ENCODE results near the gene PAM16. TPM values are rescaled to one million over a fixed set of nuclear protein-coding genes. Genes with fewer than 3 reads are reported as not detected.

The PAM16 gene
- total RNA-seq, 5 donors from 2014 or later (not counting 1 experiment from before 2014, with no cell fraction given) = 41.2 to 53.7 (median 47.4) TPM

DNA sequence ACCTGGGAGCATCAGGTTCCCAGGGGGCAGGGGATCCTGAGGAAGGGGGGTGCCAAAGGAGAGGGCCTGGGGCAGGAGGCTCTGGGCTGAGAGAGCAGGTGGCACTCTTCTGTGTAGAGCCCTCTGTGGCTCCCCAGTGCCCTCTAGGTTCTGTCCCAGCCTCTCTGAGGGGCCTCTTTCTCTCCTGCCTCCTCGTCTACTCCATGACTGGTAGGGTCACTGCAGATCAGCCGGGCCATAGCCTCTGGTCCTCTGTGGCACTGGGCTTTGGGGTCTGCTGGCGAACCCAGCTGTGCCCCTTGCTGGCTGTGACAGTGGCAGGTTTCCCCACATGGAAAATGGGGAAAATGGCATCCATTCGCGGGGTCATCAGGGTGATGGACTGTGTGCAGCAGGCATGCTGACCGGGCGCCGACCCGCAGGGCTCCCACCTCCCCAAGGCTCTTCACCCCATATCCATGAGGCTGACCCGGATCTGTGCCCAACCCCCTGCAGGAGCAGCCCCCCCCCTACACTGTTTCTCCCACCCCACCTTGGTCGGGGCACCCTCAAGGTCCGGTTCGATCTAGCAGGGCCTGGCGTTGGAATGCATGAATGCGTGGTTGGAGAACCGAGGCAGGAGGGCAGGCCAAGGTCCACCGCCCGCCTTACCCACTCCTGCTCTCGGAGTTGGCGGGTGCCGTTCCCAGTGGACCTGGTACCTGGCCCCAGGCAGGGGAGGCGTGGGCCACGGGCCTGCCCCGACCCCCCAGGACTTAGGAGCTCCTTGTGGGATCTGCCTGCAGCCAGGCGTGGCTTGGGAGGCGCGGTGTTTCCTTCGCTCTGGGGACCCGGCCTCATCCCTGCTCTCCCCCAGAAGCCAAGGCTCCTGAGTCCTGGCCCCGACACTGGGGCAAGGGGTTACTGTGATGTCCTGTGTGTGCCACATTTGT, 28.7 kb downstream of the PAM16 start:
- CTCF ChIA-PET = interaction anchor here in 1 of 2 donors (1.0 kb wide), 1 partner anchor 12 kb away, joined by 4 read pairs; no protein-coding TSS in a partner anchor
- H3K36me3 Mint-ChIP-seq = no peaks in the 10 kb centered on the region
- Histone ChIP-seq H3K4me1 (ENCODE audit: control insufficient read depth in 1 of 2, extremely low read depth in 1 of 2, insufficient read depth in 2 of 2, low read length in 2 of 2) (peaks cover 0 to 22% of the 10 kb centered on the region in 2 experiments), H3K36me3 (ENCODE audit: control insufficient read depth in 2 of 2, extremely low read depth in 1 of 2, insufficient read depth in 1 of 2, low read length in 1 of 2) (no peaks in the 10 kb centered on the region), H3K27ac (ENCODE audit: low read length) (no peak overlapping the region), H3K27me3 (replicated peaks in 1 of 2; ENCODE audit: control insufficient read depth in 2 of 2, extremely low read depth in 1 of 2, insufficient read depth in 2 of 2, low read length in 1 of 2) (peaks cover 0 to 45% of the 10 kb centered on the region in 2 experiments), H3K9me3 (no peaks in the 10 kb centered on the region), H3K4me3 (ENCODE audit: control insufficient read depth in 1 of 2, extremely low read depth in 1 of 2, low read length in 1 of 2) (no peak overlapping the region)
- ATAC-seq (replicated peaks in 1 of 4) (no peak), DNase-seq (no peak)
- POLR2A ChIA-PET = no interaction called here
- H3K4me3 Mint-ChIP-seq = no peak overlapping the region
- peaks cover 0 to 5% (median 4%) of the 10 kb centered on the region in 3 donors for H3K4me1 Mint-ChIP-seq
- H3K27me3 Mint-ChIP-seq = peaks cover 0 to 2% of the 10 kb centered on the region in 2 donors
- WGBS (ENCODE audit: insufficient coverage) = 94% methylated on average over 23 of the region's 30 CpGs
- no peak overlapping the region for H3K27ac Mint-ChIP-seq
- no peaks in the 10 kb centered on the region for H3K9me3 Mint-ChIP-seq

- Histone ChIP-seq H3K27ac (ENCODE audit: low read length) (no peak overlapping the region), H3K36me3 (ENCODE audit: control insufficient read depth in 2 of 2, extremely low read depth in 1 of 2, insufficient read depth in 1 of 2, low read length in 1 of 2) (no peaks in the 10 kb centered on the region), H3K4me3 (ENCODE audit: control insufficient read depth in 1 of 2, extremely low read depth in 1 of 2, low read length in 1 of 2) (no peak overlapping the region), H3K9me3 (no peaks in the 10 kb centered on the region), H3K27me3 (replicated peaks in 1 of 2; ENCODE audit: control insufficient read depth in 2 of 2, extremely low read depth in 1 of 2, insufficient read depth in 2 of 2, low read length in 1 of 2) (peaks cover 0 to 48% of the 10 kb centered on the region in 2 experiments), H3K4me1 (ENCODE audit: control insufficient read depth in 1 of 2, extremely low read depth in 1 of 2, insufficient read depth in 2 of 2, low read length in 2 of 2) (peaks cover 0 to 23% of the 10 kb centered on the region in 2 experiments)
- POLR2A ChIA-PET = no interaction called here
- peaks cover 0 to 5% (median 4%) of the 10 kb centered on the region in 3 donors for H3K4me1 Mint-ChIP-seq
- CTCF ChIA-PET = no interaction called here
- DNase-seq (no peak), ATAC-seq (replicated peaks in 1 of 4) (no peak)
- no peak overlapping the region for H3K27ac Mint-ChIP-seq
- H3K27me3 Mint-ChIP-seq = peaks cover 0 to 2% of the 10 kb centered on the region in 2 donors
- no peak overlapping the region for H3K4me3 Mint-ChIP-seq
- 87% methylated on average over 11 of the region's 19 CpGs for WGBS (ENCODE audit: insufficient coverage)
- H3K9me3 Mint-ChIP-seq = no peaks in the 10 kb centered on the region
- H3K36me3 Mint-ChIP-seq = no peaks in the 10 kb centered on the region
Measured at GRCh38 chr16:4321286-4322120, 29.6 kb downstream of the PAM16 start.

DNA sequence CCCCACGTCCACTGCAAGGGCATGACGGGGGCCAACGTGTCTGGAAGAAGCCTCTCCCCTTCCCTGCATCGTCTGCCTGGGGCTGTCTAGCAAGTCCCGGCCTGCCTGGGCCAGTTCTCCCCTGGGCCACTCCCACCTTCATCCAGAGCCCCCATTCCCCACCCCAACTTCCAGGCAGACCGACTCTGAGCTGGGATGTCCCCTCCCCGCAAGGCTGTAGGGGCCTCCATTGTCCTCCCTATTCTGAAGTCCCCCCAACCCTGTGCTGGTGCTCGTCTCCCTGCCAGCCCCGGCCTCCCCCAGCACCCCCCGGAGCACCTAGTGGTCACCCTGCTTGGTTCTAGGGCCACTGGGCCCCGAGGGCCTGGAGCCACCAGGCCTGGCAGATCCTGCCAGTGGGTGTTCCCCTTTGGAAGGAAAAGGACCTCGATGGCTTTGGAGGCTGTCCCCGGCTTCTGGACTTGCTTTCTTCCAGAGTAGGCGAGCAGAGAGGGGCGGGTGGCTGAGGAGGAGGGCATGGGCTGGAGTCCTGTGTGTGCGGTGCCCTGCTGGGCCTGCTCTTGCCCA, 30.5 kb downstream of the PAM16 start:
- ChIA-PET POLR2A (no interaction called here), CTCF (no interaction called here)
- Mint-ChIP-seq H3K27me3 (peaks cover 0 to 2% of the 10 kb centered on the region in 2 donors), H3K4me3 (no peak overlapping the region), H3K9me3 (no peaks in the 10 kb centered on the region), H3K4me1 (peaks cover 0 to 5% (median 4%) of the 10 kb centered on the region in 3 donors), H3K27ac (no peak overlapping the region), H3K36me3 (no peaks in the 10 kb centered on the region)
- Histone ChIP-seq H3K27ac (ENCODE audit: low read length) (no peak overlapping the region), H3K9me3 (no peaks in the 10 kb centered on the region), H3K4me3 (ENCODE audit: control insufficient read depth in 1 of 2, extremely low read depth in 1 of 2, low read length in 1 of 2) (no peak overlapping the region), H3K4me1 (ENCODE audit: control insufficient read depth in 1 of 2, extremely low read depth in 1 of 2, insufficient read depth in 2 of 2, low read length in 2 of 2) (peaks cover 0 to 26% of the 10 kb centered on the region in 2 experiments), H3K27me3 (replicated peaks in 1 of 2; ENCODE audit: control insufficient read depth in 2 of 2, extremely low read depth in 1 of 2, insufficient read depth in 2 of 2, low read length in 1 of 2) (peaks cover 0 to 47% of the 10 kb centered on the region in 2 experiments), H3K36me3 (ENCODE audit: control insufficient read depth in 2 of 2, extremely low read depth in 1 of 2, insufficient read depth in 1 of 2, low read length in 1 of 2) (no peaks in the 10 kb centered on the region)
- no peak for ATAC-seq (replicated peaks in 1 of 4)
- no peak for DNase-seq
- WGBS (ENCODE audit: insufficient coverage) = 81% methylated on average over 10 of the region's 16 CpGs

GRCh38 chr16:4319454-4320421, 31.4 kb downstream of the PAM16 start:
- POLR2A ChIA-PET = interaction anchor here in 1 of 2 donors (0.7 kb wide), 1 partner anchor 67 kb away, joined by 12 read pairs; no protein-coding TSS in a partner anchor
- WGBS (ENCODE audit: insufficient coverage) = 61% methylated on average over 31 of the region's 37 CpGs
- ATAC-seq (replicated peaks in 1 of 4) = peak; percentile 24 to 67 (median 38)

DNA sequence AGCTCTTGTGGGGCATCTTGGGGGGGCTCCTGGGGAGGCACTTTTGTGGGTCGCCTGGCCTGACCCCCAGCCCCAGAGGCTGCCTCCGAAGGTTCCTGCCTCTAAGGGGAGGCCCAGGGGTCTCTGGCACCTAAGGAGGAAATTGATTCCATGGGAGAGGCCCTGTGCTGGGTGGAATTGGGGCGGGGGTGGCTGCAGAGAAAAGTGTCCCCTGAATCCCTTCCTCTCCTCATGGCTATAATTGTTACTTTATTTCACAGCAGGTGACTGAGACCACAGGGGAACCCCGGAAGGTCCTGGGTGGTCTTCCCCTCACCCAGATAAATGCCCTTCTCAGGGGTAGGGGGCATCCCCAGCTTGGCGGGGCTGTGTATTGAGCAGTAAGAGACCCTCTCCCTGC, 32.2 kb downstream of the PAM16 start:
- no CpG with 5 or more reads among the region's 5 CpGs for WGBS (ENCODE audit: insufficient coverage)
- Histone ChIP-seq H3K36me3 (ENCODE audit: control insufficient read depth in 2 of 2, extremely low read depth in 1 of 2, insufficient read depth in 1 of 2, low read length in 1 of 2) (no peaks in the 10 kb centered on the region), H3K9me3 (no peaks in the 10 kb centered on the region), H3K27me3 (replicated peaks in 1 of 2; ENCODE audit: control insufficient read depth in 2 of 2, extremely low read depth in 1 of 2, insufficient read depth in 2 of 2, low read length in 1 of 2) (peaks cover 7 to 56% of the 10 kb centered on the region in 2 experiments), H3K4me1 (ENCODE audit: control insufficient read depth in 1 of 2, extremely low read depth in 1 of 2, insufficient read depth in 2 of 2, low read length in 2 of 2) (peaks cover 0 to 38% of the 10 kb centered on the region in 2 experiments), H3K4me3 (ENCODE audit: control insufficient read depth in 1 of 2, extremely low read depth in 1 of 2, low read length in 1 of 2) (no peak overlapping the region), H3K27ac (ENCODE audit: low read length) (no peak overlapping the region)
- Mint-ChIP-seq H3K4me3 (no peak overlapping the region), H3K4me1 (peaks cover 11 to 16% (median 15%) of the 10 kb centered on the region in 3 donors), H3K9me3 (no peaks in the 10 kb centered on the region), H3K36me3 (no peaks in the 10 kb centered on the region), H3K27me3 (peaks cover 10 to 13% of the 10 kb centered on the region in 2 donors), H3K27ac (no peak overlapping the region)
- ChIA-PET POLR2A (no interaction called here), CTCF (interaction anchor here in 1 of 2 donors (0.5 kb wide), 1 partner anchor 11 kb away, joined by 5 read pairs; no protein-coding TSS in a partner anchor)
- DNase-seq = no peak
- no peak for ATAC-seq (replicated peaks in 1 of 4)

More at GRCh38 chr16:4319454-4320421, 31.4 kb downstream of the PAM16 start:
- CTCF ChIA-PET = no interaction called here
- Mint-ChIP-seq H3K36me3 (no peaks in the 10 kb centered on the region), H3K27ac (no peak overlapping the region), H3K4me3 (no peak overlapping the region), H3K9me3 (no peaks in the 10 kb centered on the region), H3K27me3 (peaks cover 2 to 5% of the 10 kb centered on the region in 2 donors), H3K4me1 (peaks cover 3 to 8% (median 7%) of the 10 kb centered on the region in 3 donors)
- Histone ChIP-seq H3K4me3 (ENCODE audit: control insufficient read depth in 1 of 2, extremely low read depth in 1 of 2, low read length in 1 of 2) (no peak overlapping the region), H3K27ac (ENCODE audit: low read length) (no peak overlapping the region), H3K36me3 (ENCODE audit: control insufficient read depth in 2 of 2, extremely low read depth in 1 of 2, insufficient read depth in 1 of 2, low read length in 1 of 2) (no peaks in the 10 kb centered on the region), H3K27me3 (replicated peaks in 1 of 2; ENCODE audit: control insufficient read depth in 2 of 2, extremely low read depth in 1 of 2, insufficient read depth in 2 of 2, low read length in 1 of 2) (peaks cover 0 to 48% of the 10 kb centered on the region in 2 experiments), H3K4me1 (ENCODE audit: control insufficient read depth in 1 of 2, extremely low read depth in 1 of 2, insufficient read depth in 2 of 2, low read length in 2 of 2) (peaks cover 0 to 31% of the 10 kb centered on the region in 2 experiments), H3K9me3 (no peaks in the 10 kb centered on the region)
- DNase-seq = peak in 30 of 35 experiments; percentile 25 to 72 (median 44)

All from T-cell (primary cell).